ENCODE measurements around the gene C1orf167.

The C1orf167 gene

DNA sequence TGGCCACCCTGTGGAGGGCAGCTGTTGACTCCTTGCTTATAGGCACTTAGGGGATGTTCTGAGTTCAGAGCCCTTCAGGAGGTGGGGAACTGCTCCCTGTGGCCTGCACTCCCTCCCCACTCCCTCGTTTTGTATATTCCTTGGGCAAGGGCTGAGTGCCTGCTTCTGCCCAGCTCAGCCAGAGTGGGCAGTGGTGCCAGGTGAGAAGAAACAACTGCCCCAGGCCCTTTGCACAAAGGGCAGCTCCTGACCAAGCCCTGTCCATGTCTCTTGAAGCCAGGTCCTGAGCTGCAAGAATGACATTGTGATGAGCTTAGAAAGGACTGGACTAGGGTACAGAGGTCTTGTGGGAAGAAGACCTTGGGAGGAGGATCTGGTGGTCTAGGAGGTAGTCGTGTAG lies 23.9 kb upstream of the C1orf167 start:
- DNase-seq: no peak

DNA sequence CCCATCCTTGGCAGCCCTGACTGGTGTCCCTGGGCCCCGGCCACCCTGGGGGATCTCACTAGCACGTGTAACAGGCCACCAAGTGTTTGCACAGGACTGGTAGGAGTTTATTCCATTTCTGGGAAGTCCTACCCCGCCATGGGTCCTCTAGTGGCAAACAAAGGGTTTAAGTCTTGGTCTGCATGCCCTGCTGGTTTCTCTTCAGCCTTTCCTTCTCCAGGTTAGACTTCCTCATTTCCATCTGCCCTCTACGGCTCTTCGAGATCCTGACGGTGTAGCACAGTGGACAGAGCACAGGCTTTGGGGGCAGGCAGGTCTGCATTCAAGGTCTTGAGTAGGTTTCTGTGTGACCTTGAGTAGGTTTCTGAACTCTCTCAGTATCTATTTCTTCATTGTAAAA lies 23.2 kb upstream of the C1orf167 start:
- DNase-seq: no peak

DNA sequence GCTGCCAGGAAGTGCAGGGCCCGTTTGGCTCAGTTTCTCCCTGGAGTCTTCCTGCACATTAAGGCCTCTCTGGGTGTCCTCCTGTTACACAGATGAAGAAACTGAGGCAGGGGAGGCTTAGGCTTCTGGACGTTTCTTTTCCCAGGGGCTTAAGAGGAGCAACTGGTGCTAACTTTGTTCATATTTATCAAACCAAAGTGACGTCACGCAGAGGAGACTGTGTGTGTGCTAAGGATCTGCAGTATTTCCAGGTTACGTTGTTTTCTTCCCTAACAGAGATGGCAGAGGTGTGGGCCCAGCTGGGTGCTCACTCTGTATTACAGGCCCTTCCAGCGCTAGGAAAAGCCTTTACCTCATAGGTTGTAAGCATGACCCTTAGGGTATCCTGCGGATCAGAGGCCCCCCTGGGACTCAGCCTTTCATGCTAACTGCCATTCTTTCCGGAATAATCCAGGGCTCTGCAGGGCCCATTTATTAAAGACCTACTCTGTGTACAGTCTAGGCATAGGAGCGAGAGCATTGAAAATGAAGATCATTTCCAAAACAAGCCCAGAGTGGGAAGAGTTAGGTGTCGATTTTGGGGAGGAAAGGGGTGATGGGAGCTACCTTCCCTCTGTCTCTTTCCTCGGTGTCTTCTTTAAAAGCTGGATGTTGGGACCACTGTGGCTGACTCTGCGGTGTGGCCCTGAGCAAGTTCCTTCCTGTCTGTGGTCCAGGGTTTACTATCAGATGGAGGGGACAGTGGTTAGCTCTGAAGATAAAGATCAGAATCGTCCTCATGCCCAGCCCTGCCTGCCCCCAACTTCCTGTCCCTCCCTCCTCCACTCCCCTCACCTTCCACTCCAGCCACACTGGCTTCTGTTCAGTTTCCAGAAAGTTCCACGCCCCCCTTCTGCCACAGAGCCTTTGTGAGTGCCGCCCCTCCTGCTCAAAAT lies 21.5 kb upstream of the C1orf167 start:
- DNase-seq: no peak

DNA sequence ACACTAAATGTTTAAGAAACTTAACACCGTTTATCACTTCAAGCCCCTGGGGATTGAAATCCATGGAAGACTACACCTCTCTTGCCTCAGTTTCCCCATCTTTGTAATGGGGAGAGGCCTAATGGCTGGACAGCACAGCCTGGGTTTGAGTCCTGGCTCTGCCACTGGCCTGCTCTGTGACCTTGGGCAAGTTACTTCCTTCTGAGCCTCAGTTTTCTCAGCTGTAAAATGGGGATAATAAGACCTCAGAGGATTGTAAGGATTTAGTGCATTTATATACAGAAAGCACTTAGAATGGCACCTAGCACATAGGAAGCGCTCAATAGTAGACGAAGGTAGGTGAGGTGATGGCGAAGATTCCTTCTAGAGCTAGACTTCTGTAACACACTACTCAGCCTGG lies 20.5 kb upstream of the C1orf167 start:
- DNase-seq: no peak

DNA sequence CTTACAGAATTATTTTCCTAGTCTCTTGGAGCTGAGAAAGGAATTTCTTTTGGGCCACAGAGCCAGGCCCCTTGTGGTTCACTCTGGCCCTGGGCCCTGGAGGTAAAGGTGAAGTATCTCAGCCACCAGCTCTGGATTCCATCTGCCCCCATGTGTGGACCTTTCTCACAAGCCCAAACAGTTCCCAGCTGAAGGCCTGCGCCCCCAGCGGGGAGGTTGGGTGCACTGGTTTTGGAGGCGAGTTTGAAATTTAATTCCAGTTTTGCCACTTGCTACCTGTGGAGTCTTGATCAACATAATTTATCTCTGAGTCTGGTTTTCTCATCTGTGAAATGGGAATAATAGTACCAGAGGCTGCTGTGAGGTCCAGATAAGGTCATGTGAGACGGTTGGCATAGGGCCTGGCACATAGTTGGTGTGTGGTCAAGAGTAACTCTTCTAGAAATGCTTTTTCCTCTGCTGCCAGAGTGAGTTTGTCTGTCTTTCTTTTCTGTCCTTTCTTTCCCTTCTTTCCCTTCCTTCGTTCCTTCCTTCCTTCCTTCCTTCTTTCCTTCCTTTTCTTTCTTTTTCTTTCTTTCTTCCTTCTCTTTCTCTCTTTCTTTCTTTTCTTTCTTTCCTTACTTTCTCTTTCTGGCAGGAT lies 20.0 kb upstream of the C1orf167 start:
- no peak for DNase-seq

DNA sequence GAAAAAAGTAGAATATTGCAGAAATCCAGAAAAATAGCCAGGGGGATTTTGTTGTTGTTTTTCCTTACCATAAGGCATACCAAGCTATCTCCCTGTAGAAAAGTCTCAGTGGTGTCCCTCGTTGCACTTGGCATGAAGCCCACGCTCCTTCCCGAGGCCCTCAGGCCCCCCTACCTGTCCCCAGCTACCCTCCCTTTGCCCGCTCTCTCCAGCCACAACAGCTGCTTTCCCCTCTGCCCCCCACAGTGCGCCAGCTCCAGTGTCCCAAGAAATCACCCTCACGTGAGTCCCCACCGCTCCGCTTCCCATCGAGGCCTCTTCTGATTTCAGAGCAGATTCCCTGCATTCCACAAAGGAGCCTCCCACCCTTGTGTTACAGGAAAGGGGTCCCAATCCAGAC lies 17.7 kb upstream of the C1orf167 start:
- no peak for DNase-seq

DNA sequence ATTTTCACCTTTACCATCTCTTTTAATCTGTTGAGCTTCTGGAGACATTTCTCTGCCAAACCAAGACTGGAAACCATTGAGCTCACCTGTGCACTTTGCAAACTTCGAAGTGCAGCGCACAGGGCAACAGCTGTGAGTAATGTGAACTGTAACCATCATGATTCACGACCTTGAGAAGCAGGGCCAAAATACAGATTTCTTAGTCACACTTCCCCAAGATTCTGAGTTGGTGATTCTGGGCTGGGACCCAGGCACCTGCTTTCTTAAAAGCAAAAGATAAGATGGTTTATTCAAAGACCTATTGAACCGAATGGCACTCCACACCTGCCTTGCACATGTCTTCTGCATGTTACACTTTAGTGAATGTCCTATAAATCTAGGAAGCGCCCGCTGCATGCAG lies 15.9 kb upstream of the C1orf167 start:
- DNase-seq: no peak

DNA sequence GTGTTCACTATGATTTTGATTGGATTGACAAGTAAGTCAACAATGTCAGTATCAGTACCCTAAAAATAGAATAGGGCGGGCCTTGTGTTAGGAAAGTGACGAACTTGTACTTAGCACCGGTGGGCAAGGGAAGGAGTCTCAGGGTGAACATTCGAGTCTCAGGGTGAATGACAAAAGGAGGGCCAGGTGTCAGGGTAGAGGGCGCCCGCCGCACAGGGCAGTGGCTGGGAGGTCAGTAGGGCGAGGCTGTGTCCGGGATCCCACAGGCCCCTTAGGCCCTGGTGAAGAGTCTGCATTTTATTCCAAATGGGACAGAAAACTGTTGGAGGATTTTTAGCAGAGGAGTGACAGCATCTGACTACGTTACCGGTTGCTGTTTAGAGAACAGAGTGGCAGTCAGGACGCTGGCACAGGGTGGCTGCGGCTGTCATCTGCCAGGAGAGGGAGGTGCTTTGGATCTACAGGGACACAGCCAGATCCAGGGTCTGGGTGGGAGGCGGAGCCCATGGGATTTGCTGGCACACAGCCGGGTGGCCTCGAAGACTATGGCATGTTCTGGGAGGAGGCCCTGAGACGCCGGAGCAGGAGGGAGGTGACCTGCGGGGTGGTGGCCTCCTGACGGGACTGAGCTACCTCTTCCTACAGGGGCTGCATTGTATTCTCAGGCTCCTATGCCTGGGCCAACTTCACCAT lies 15.1 kb upstream of the C1orf167 start:
- DNase-seq: no peak

DNA sequence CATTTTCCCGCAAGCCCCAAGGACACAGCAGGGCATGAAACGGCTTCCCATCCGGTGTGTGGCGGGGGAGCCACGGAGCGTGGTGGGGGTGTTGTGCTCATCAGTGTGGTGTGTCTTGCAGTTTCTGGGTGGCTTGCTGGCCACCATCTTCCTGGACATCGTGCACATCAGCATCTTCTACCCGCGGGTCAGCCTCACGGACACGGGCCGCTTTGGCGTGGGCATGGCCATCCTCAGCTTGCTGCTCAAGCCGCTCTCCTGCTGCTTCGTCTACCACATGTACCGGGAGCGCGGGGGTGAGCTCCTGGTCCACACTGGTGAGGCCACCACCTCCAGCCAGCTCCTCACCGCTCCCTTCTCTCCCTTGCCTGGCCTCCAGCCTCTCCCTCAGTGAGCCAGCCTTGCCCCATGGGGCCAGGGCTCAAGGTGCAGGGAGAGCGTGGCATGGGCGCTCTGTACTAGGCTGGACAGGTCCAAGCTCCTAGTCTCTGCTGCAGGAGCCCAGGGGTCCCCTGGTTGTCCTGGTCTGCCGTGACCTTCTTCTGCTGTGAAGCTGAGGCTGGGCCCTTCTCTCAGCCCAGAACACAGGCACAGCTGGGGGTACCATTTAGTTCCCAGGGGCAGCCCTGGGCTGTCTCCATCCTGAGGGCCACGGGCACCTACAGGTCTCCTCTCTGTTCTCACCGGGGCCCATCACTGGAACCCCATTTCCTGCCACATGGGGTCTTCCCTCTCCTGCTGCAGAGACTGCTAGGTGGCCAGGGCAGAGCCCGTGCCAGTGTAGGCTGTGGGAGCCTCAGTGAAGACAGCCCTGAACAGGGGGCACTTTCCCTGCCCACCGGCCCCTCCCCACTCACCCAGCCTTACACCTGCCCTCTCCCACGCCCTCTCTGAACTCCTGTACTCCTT lies 13.4 kb upstream of the C1orf167 start:
- no peak for DNase-seq

DNA sequence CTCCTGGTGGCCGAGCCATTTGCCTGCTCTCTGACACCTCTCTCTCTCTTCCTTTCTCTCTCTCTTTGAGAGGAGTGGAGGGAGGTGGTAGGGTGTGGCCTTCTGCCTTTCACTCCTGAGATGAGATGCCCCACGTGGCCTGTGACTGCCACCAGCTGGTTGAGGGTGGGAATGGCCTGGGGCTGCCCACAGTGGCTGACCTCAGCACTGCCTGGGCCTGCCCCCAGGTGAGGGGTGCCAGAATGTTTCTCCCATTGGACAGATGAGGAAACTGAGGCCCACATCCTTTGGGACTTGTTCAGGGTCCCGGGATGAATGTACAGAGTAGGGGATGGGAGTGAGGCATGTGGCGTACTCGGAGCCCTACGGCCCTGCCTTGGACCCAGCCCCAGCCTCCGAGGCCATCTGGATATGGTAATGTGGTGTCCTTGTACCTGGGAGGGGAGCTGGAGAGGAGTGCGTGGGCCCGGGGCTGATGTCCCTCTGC lies 12.7 kb upstream of the C1orf167 start:
- no peak for DNase-seq

DNA sequence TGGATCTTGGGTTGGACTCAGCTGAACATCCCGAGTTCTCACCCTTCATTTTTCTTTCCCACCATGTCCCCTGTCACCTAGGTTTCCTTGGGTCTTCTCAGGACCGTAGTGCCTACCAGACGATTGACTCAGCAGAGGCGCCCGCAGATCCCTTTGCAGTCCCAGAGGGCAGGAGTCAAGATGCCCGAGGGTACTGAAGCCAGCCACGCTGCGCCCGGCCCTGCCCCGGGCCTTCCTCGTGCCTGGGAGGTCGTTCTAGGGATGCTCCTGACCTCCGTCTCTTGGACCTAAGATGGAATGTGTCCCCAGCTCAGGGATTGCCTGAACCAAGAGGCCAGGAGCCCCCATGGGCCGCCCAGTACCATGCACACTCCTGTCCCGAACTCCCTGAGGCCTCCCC lies 12.0 kb upstream of the C1orf167 start:
- no peak for DNase-seq

DNA sequence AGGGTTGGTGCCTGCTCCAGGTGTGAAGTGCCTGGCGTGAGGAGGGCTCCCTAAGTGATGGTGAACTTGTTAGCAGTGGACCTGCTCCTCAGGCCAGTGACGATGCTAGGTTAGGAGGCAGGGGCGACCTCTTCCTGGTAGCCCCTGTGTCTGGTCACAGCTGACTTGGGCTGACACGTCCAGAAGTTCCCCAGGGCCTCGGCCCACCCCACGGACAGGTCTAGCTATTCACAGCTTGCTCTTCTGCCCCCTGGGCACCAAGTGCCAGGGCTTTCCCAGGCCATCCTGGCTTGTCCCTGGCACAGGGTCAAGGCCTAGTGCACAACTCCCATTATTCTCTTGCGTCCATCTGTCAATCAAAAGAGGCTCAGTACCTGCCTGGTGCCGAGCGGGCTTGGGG lies 10.9 kb upstream of the C1orf167 start:
- DNase-seq: no peak

DNA sequence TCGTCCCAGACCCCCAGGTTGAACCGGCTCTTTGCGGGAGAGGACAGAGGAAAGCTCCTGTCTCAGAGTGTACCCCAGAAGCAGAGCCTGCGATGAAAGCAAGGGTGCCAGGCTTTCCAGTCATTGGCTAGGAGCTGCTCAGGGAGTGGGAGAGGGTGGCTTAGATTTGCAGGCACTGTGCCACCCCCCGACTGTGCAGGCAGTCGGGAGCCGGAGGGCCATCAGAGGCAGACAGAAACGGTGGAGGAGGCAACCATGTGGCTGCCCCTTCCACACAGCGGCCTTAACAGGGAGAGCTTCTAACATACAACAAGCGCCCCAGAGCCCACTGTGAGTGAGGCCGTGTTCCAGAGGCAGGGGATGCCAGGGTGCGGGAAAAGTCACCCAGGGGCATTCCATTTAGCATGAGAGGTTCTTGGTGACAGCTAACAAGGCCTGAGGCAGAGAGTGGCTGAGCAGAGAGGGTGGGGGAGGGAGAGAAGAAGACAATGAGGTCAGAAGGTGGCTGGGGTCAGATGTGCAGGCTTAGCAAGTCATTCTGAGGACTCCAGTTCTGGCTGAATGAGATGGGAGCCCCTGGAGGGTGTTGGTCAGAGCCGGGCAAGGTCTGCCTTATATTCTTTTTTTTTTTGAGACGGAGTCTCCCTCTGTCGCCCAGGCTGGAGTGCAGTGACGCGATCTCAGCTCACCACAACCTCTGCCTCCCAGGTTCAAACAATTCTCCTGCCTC lies 9.5 kb upstream of the C1orf167 start:
- DNase-seq: no peak

DNA sequence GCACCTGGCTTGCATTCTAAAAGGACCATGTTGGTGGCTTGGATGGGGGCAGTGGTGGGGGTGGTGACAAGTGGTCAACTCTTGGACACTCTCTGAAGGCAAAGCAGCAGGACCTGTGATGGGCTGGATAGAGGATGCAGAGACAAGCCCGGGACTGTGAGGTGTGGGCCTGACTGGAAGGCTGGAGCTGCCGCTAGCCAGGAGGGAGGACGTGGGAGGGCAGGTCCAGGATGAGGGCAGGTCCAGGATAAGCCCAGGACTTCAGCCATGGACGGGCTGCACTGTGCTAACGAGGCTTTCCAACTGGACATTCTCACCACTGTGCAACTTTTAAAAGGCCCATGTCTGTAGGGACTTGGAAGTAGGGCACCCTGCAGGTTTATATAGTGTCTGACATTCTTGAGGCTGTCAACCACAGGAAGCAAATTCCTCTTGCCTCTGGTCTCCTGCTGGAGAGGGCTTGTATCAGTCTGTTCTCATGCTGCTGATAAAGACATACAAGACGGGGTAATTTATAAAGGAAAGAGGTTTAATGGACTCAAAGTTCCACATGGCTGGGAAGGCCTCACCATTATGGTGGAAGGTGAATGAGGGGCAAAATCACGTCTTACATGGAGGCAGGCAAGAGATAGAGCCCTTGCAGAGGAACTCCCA lies 8.3 kb upstream of the C1orf167 start:
- DNase-seq: no peak

DNA sequence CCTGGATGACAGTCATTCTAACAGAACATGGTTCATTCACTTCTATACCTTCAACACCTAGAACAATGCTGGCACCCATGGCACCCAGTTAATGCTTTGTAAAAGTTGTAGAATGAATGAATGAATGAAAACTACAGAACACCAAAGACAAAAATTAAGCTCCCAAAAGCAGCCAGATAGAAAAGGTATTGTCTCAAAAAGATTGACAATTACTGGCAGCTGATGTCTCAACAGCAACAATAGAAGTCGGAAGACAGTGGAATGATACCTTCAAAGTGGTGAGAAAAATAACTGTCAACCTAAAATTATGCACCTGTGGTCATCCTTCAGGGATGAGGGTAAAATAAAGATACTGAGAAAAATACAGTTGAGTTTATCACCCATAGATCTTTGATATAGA lies 4.9 kb upstream of the C1orf167 start:
- no peak for DNase-seq

DNA sequence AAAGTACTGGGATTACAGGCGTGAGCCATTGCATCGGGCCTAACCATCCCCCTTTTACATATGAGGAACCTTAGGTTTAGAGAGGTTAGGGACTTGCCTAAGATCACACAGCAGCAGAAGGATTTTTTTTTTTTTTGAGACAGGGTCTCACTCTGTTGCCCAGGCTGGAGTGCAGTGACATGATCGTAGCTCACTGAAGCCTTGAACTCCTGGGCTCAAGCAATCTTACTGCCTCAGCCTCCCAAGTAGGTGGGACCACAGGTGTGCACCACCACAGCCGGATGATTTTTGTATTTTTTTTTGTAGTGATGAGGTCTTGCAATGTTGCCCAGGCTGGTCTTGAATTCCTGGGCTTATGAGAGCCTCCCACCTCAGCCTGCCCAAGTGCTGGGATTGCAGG lies 2.2 kb upstream of the C1orf167 start:
- no peak for DNase-seq

DNA sequence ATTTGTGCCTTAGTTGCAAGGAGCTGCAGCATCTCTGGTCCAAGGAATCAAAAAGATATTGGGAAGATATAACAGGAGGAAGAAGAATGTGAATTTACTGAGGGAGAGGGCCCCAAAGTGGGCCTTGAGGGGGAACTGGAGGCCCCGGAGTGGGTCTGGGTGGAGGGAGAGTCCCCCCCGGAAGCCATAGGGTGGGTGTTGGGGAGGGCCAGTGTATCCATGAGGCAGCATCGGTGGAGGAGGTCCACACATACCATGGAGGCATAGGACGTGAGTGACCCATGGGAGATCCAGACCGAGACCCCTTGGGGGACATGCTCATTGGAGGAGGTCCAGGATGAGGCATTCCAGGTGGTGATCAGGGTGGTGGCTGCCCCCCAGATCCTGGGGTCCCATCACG lies 708 bp upstream of the C1orf167 start:
- DNase-seq: no peak

DNA sequence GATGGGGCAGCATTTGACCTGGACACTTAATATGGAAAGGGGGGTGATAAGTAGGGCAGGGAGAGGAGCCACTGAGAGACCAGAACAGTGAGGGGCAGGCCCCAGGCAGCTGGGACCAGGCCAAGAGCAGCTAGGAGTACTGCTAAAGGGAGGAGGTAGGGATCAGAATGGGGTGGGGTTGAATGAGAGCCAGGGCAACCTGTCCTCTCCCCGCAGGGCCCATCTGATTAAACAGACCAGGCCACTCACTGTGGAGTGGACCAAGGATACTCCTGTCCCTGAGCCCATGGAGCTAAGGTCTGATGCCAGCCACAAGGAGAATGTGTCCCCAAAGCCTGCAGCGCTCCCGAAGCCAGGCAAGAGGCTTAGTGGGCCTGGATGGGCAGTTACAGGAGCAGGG lies 2.1 kb downstream of the C1orf167 start:
- no peak for DNase-seq

DNA sequence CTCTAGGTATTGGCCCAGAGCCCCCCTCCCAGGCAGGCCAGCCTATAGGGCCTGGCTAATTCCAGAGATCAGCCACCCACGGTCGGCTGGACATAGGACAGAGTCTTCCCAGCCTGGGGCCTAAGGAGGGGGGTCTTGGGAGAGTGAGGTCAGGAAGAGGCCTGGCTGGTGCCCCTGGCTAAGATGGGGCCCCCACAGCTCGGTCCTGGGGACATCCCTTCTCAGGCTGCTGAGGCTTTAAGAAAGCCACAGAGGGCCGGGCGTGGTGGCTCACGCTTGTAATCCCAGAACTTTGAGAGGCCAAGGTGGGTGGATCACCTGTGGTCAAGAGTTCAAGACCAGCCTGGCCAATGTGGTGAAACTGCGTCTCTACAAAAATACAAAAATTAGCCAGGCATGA lies 2.5 kb downstream of the C1orf167 start:
- no peak for DNase-seq

DNA sequence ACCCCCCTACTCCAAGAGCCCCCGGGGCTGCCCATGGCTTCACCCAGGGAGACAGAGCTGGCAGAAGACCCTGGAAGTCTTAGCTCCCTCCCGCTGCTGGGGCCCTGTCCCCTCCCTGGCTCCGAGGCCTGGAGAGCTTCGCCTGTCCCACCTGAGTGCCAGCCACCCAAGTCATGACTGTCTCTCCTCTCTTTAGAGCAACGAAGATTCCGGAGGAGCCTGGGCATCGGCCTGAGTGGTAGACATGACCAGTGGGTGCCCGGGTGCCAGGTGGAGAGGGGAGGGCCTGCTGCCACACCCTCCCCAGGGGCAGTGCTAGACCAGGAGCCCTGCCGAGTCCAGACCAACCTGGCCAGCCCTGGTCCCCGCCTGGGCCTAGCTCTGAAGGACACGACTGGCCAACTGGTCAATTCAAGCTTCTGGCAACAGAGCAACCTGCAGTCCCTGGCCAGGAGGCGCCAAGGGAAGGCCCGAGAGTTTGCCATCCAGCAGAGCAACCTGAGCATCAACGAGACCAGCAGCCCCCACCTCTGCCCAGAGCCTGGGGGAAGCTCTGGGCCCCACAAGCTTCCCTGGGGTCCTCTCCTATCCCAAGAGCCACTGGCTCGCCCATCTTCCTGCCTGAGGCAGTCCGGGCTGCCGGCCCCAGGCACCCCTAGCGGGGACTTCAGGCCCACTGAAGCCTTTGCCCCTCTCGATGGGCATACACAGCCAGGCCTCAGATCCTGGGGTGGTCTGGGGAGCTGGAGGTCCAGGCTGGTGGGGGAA lies 3.9 kb downstream of the C1orf167 start:
- DNase-seq: no peak

DNA sequence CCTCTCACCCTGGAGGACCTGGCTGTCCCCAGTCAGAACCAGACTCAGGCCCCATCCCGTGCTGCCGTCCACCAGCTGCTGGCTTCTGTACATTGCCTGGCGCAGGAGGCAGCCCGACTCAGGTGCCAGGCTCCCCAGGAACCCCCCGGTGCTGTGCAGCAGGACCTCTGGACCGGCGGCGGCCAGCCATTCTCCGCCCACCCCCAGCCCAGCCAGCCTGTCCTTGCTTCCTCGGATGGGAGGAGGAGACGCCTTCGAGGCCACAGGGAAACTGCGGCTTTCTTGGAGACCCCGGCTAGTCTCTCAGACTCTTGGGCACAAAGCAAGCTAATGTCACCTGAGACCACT lies 4.4 kb downstream of the C1orf167 start:
- no peak for DNase-seq

All from effector CD8-positive, alpha-beta T cell (primary cell).